Esophagus squamous epithelium (tissue), 5 donors: ENCODE data around the gene FSTL4. TPM values are rescaled to one million over a fixed set of nuclear protein-coding genes. Genes with fewer than 3 reads are reported as not detected.

Experiments
- DNase-seq: peaks from one replicate; lab custom pipeline; 2025; lab: John Stamatoyannopoulos, UW
- H3K27ac ChIP-seq, 4 donors: fragments of 200-600 bp; sonication (generic); one replicate each; pipeline ENCODE4 v1.5.1; 2016 to 2019; ENCODE audit warnings: mild to moderate bottlenecking in 1 of 4
- H3K27me3 ChIP-seq, 4 donors: fragments of 200-600 bp; sonication (generic); 1 replicate in 3 of 4; 2 replicates in 1 of 4; pipeline versions ENCODE4 v1.5.1 to v1.6.0; 2017 to 2021; ENCODE audit warnings: antibody characterized with exemption in 1 of 4
- H3K36me3 ChIP-seq, 3 donors: fragments of 200-600 bp; sonication (generic); one replicate each; pipeline ENCODE4 v1.5.1; 2016 to 2019
- H3K4me1 ChIP-seq, 3 donors: fragments of 200-600 bp; sonication (generic); one replicate each; pipeline ENCODE4 v1.5.1; 2017 to 2019
- H3K4me3 ChIP-seq, 4 donors: fragments of 200-600 bp; sonication (generic); 1 replicate in 3 of 4; 2 replicates in 1 of 4; pipeline ENCODE4 v1.5.1; 2016 to 2019; ENCODE audit warnings: mild to moderate bottlenecking in 2 of 4, moderate library complexity in 1 of 4
- H3K9me3 ChIP-seq, 3 donors: fragments of 200-600 bp; sonication (generic); one replicate each; pipeline ENCODE4 v1.5.1; 2016 to 2019
- POLR2A ChIP-seq, 4 donors: fragments of 450-650 bp; IDR thresholded peaks; one replicate each; pipeline ENCODE4 v1.6.1; 2017; ENCODE audit warnings: antibody characterized with exemption in 4 of 4, mild to moderate bottlenecking in 4 of 4, moderate library complexity in 3 of 4
- WGBS, 2 donors: methylation state at CpG; one replicate each; pipeline ENCODE4 v1.1.5; 2018; 5-methylcytosine and 5-hydroxymethylcytosine counted together
- intact Hi-C: fragments of 100-400 bp; cut with DNase I; formaldehyde crosslinking; loops from one replicate; pipeline ENCODE4 v1.15.0; 2022
- total RNA-seq, 4 donors: library from RNA; depleted of rRNA; stranded (reverse); fragments of >200 nt; gene quantifications; one replicate each; pipeline ENCODE4 v1.1.0, GENCODE V29; 2016
- TF ChIP-seq, protein P1 (sequence below), 6 experiments: fragments of 450-650 bp in 4 of 6; fragments of 200-600 bp in 2 of 6; sonication (generic) in 2 of 6; IDR thresholded peaks; one replicate each; pipeline ENCODE4 v1.5.1; 2016 to 2019; ENCODE audit warnings: antibody characterized with exemption in 6 of 6, mild to moderate bottlenecking in 4 of 6, moderate library complexity in 4 of 6
- donor health status: DM: yes; HTN: yes; CAD: no.

Gene FSTL4
- total RNA-seq, 4 donors from 2014 or later = 0.53 to 4.1 (median 1.4) TPM

DNA sequence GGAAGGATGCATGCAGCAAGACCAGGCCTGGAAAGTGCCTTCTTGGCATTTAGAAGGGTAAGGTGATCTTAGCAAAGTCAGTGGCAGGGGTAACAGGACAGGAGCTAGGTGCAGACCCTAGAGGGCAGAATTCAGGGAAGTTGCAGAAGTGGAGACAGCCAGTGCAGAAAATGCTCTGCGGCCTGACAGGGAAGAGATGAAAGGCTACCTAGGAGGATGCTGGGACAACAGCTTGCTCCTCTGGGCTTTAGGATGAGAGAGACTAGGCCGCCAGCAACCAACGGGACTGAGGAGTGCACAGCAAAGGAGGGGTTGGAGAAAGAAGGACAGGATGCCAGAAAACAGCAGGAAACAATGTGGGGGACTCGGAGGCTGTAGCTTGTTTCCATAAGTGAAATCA, 219.9 kb downstream of the FSTL4 start:
- Histone ChIP-seq H3K27me3 (no peaks in the 10 kb centered on the region), H3K4me1 (peaks cover 0 to 5% (median 0%) of the 10 kb centered on the region in 3 donors), H3K27ac (no peak overlapping the region), H3K9me3 (no peaks in the 10 kb centered on the region), H3K4me3 (no peak overlapping the region), H3K36me3 (no peaks in the 10 kb centered on the region)
- TF ChIP-seq POLR2A (IDR thresholded peaks at IDR 0.05) = no peak
- TF ChIP-seq, protein P1, sequence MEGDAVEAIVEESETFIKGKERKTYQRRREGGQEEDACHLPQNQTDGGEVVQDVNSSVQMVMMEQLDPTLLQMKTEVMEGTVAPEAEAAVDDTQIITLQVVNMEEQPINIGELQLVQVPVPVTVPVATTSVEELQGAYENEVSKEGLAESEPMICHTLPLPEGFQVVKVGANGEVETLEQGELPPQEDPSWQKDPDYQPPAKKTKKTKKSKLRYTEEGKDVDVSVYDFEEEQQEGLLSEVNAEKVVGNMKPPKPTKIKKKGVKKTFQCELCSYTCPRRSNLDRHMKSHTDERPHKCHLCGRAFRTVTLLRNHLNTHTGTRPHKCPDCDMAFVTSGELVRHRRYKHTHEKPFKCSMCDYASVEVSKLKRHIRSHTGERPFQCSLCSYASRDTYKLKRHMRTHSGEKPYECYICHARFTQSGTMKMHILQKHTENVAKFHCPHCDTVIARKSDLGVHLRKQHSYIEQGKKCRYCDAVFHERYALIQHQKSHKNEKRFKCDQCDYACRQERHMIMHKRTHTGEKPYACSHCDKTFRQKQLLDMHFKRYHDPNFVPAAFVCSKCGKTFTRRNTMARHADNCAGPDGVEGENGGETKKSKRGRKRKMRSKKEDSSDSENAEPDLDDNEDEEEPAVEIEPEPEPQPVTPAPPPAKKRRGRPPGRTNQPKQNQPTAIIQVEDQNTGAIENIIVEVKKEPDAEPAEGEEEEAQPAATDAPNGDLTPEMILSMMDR (IDR thresholded peaks at IDR 0.05) = no peak
- DNase-seq = no peak
- 72 to 85% methylated on average over 4 of the region's 4 CpGs for WGBS, 2 donors
- intact Hi-C loops = no loop called here

DNA sequence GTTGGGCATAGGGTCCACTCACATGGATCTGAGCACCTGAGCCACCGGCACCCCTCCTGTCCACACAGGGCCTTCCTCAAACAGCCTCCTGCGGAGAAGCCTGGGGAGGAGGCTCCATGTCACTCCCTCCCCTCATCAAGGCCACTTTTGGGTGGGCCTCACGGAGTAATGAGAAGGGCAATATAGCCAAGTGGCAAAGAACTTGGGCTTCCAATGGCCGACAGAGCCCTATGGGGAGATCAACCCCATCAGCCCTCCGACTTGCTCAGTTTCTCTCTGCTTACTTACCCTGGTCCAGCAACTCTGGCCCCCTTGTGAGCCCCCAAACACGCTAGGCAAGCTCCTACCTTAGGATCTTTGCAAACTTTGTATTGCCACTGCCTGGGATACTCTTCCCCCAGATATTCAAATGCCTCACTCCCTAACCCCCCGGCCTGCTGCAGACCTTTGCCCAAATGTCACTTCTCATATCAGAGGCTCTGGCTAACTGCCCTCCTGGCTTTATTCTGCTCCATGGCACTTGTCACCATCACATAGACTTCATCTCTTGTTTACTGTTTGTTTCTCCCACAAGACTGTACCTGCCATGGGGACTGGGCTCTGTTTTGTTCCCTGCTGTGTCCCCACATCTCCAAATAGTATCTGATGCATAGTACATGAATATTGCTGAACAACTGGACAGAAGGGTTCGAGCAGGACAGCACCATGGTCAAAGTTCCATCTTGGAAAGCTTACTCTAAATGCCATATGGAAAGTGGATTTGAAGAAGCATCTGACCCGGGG, 220.8 kb downstream of the FSTL4 start:
- WGBS, 2 donors = 86 to 87% methylated on average over 8 of the region's 9 CpGs
- intact Hi-C loops = no loop called here
- H3K27ac ChIP-seq = no peak overlapping the region
- H3K27me3 ChIP-seq = no peaks in the 10 kb centered on the region
- H3K36me3 ChIP-seq = no peaks in the 10 kb centered on the region
- no peak for TF ChIP-seq POLR2A (IDR thresholded peaks at IDR 0.05)
- TF ChIP-seq, protein P1 (IDR thresholded peaks at IDR 0.05) = no peak
- H3K4me1 ChIP-seq = peaks cover 0 to 5% (median 0%) of the 10 kb centered on the region in 3 donors
- no peak for DNase-seq
- no peaks in the 10 kb centered on the region for H3K9me3 ChIP-seq
- no peak overlapping the region for H3K4me3 ChIP-seq

DNA sequence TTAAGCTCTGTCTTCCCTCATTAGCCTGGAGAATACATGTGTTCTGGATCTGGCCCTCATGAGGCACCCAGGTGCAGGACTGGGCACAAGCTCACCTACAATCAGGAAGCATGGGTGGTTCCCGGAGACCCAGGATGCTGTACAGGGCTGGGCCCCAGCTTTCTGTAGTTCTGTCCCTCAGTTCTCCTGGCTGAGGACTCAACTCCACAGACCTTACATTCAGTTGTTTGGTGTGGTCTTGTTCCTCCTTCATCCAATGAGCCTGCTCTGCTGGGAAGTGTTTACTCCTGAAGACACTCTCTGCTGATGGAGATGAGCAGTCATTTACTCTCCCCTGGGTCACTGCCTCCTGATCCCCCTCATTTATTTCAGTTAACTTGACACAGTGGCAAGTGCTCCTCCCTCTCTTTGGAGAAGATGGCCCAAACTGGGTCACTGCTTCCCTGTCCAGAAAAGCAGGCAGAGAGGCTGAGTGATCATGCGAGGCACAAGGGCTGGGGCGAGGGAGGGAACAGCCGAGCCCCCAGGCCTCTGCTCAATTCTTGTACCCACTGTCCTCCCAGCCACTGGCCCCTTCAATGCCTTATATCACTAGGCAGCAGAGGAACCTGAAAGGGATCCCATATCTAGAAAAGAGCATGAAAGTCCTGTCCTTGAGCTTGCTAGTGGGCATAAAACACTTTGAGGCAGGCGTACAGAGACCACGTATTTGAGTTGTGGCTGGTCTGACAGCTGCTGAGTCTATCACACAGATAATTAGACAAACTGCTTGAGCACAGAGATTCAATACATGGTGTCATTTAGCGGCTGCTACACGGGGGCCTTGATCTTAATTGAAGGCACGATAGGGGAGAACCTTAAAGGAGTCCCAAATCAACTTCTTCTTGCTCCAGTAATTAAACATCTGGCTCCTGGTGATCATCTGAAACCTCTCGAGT, 221.7 kb downstream of the FSTL4 start:
- WGBS, 2 donors = 83 to 97% methylated on average over 6 to 7 of the region's 10 CpGs
- Histone ChIP-seq H3K4me3 (no peak overlapping the region), H3K27ac (no peak overlapping the region), H3K4me1 (peaks cover 0 to 5% (median 0%) of the 10 kb centered on the region in 3 donors), H3K27me3 (no peaks in the 10 kb centered on the region), H3K9me3 (no peaks in the 10 kb centered on the region), H3K36me3 (no peaks in the 10 kb centered on the region)
- intact Hi-C loops = no loop called here
- no peak for DNase-seq
- TF ChIP-seq, protein P1 (IDR thresholded peaks at IDR 0.05) = no peak
- no peak for TF ChIP-seq POLR2A (IDR thresholded peaks at IDR 0.05)

DNA sequence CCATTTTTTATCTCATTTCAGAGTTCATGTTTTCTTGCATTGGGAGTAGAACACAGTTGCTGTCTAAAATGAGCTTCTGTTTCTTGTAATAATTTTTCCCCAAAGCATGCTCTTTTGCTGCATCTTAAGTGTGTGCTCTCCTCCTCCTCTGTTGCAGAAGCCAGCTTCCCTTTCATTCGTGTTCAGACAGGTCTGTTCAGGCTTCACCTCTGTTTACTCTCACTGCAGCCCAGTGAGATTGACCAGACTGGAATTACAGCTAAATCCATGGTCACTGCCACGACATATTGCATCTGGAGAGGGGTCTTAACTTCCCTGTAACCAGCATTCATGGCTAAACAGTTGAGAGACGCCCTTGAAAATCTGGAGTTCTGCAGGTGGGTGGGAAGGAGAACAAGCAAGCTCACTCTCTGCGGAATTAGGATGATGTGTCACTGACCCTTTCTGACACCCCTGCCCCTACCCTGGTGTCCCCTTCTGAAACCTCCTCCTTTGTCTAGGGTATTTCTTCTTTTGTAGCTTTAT, 223.2 kb downstream of the FSTL4 start:
- Histone ChIP-seq H3K9me3 (no peaks in the 10 kb centered on the region), H3K36me3 (no peaks in the 10 kb centered on the region), H3K4me3 (no peak overlapping the region), H3K4me1 (peaks cover 0 to 5% (median 0%) of the 10 kb centered on the region in 3 donors), H3K27ac (no peak overlapping the region), H3K27me3 (no peaks in the 10 kb centered on the region)
- intact Hi-C loops = no loop called here
- no peak for DNase-seq
- TF ChIP-seq POLR2A (IDR thresholded peaks at IDR 0.05) = no peak
- TF ChIP-seq, protein P1 (IDR thresholded peaks at IDR 0.05) = no peak
- WGBS, 2 donors = 53% methylated on average over 4 of the region's 4 CpGs
